Activated CD4-positive, alpha-beta T cell treated with anti-CD3 and anti-CD28 coated beads, Interleukin-2, Interleukin-6, amounts not matched to agents 100 ng/mL and 50 ng/mL, durations not matched to agents 16 hours and 8 hours (primary cell): ENCODE measurements around the gene RESP18.
"Not testable (repeated sequence)": the region's sequence is repeated elsewhere in the genome, so short reads cannot be mapped to it uniquely, and the experiment has no call there.

Experiments used
- DNase-seq: peaks from one replicate; pipeline ENCODE4 v3.0.0-alpha.2; 2020

Gene RESP18

DNA sequence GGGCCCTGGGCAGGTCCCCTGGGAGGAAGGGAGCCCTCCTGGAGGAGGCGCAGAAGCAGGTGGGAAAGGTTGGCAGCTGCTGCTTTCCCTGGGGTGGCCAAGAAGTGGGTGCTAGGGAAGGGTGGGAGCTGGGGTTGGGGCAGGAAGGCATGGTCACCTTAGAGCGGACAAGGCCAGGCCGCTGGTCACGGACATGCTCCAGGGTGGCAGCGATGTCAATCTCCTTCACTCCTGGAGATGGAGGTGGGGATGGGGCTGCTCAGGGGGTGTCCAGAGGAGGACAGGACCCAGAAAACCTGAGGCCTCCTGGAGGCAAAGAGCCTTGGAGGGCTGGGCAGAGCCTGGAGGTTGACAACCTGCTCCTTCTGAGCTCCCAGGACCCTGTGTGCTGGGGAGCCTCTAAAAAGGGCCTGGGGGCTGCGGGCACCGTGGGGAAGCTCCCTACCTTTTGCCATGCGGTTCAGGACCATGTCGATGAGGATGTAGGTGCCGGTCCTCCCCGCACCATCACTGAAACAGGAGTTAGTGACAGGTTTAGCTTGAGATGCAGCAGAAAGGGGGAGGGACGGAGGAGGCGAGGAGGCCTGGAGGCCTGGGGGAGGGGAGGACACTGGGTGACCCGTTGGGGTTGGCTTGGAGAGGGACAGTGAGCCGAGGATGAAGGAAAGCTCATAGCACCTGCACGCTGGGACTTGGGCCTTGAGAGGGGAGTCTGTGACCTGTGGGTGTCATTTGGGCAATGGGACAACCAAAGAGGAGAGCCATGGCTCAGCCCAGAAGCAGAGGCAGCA lies 42.0 kb downstream of the RESP18 start:
- no peak for DNase-seq

DNA sequence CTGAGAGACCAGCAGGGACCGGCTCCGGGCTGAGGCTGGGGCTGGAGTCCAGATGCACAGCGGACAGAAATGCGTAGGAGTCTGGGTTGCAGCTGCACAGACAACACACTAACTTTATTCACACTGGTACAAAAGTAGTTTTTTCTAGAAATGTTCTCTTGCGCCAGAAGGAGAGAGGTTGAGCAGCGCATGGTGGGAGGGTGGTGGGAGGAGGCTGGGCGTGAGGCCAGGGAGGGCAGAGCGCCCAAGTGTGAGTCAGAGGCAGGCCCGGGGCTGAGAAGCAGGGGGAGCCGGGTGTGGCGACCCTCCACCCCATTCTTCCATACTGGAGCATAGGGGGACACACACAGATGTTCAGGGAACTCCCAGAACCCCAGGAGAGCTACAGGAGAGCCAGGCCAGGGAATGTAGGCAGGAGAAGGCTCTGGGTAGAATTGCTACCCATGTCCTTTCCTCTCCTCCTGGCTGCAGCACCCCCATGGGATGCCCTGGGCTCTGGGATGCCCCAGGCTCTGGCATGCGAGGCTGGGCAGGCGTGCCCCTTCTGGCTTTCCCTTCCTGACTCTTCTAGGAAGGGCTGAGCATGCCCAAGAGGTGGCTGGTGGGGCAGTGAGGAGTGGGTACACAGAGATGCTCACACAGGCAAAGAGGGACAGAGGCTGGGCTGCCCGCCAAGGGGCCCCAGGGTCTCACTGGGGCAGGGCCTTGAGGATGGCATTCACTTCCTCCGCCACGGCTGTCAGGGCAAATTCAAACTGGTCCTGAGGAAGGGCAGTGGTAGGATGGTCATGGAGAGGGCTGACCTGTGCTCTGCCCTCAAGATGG lies 42.8 kb downstream of the RESP18 start:
- no peak for DNase-seq

DNA sequence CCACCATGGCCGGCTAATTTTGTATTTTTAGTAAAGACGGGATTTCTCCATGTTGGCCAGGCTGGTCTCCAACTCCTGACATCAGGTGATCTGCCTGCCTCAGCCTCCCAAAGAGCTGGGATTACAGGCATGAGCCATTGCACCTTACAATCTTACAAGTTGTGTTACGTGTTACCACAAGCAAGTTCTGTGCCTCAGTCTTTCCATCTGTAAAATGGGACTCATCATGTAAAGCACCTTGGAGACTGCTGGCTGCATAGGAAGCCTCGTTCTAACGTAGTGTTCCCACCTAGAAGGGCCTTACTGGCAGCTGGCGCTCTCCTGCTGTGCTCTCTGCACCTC lies 43.4 kb downstream of the RESP18 start:
- DNase-seq = no peak

DNA sequence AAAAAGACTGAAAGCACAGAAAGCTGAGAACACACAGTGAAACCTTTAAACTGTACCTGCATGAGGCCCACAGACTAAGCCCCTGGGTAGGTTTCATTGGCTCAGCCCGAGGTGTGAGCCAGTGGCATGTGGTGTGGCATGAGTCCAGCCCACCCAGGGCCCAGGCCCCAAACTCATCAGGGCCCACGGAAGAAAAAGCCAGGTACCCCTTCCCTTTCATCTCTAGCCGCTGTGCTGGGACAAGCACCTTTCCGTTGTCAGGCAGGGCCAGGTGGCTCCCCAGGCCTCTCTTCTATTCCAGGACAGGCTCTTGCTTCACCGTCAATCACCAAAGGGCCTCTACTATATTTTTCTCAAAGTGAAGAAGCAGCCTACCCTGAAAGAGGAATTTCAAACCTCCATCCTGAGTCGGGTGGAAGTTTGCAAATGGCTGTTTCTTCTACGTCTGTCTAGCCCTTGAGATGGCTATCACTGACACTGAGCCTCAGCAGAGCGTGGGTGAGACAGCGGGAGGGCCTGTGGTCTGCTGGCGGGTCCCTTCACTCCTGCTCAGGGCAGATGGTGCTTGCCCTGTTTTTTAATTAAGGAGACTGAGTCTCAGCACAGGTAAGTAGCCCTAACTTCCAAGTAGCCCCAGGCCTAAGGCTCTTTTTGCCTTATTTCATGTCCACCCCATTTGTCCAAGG lies 44.8 kb downstream of the RESP18 start:
- no peak for DNase-seq

DNA sequence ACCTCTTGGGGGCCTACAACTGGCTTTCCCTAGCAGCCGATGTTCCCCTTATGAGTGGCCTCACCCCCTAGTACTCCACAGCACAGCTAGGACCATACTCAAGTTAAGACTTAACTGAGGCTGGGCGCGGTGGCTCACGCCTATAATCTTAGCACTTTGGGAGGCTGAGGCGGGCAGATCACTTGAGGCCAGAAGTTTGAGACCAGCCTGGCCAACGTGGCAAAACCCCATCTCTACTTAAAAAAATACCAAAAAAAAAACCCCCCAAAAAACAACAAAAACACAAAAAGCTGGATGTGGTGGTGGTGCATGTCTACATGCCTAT lies 45.5 kb downstream of the RESP18 start:
- DNase-seq = not testable (repeated sequence)

DNA sequence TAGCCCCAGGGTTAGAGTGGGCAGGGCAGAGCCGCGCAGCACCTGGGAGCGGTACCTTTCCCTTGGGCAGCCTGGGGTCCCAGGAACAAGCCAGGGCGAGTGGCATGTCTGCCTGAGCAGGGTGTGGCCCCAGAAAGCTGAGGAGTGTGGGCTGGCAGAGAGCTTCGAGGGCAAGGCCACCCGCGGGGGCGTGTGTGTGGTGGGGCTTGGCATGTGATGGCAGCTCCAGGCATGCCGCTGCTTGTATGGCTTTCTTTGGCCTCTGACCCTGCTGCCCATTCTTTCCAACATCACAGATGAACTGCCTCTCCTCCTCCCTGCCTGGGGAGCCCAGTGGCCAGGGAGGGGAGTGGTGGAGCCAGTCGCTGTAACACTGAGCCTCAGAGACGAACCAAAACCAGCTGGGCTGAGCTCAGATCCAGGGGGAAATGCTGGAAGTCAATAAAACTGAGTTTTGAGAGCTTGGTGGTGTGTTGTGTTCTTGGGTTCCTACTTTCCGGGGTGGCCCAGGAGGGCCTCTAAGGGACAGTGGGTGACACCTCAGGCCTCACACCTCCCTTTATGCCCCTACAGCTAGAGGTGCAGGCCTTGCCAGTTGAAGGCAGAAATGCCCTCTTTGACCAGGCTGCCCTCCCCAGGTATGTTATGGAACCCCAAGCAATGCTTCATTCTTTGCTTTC lies 46.0 kb downstream of the RESP18 start:
- no peak for DNase-seq

DNA sequence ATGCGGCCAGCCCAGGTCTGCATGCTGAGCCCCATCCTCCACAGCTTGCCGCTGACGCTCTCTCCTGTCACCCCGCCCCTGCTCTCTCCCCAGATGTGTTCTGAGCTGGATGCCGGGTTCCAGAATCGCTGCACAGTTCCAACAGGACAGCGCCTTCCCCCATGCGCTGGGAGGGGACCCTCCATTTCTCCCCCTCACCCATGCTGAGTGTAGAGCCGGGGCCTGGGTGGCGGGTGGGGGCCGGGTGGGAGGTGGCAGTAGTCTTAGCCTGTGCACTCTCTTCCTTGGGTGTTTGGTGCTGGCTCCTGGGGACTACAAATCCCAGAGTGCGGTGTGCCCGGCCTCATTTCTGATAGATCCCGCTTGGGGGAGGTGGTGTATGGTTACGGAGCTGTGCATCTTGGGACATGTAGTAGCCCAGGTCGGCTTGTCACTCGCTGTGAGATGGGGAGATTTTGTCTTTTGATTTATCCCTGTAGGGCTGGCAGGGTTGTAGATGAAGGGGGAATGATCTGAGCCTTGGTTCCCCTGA lies 46.6 kb downstream of the RESP18 start:
- DNase-seq = no peak

DNA sequence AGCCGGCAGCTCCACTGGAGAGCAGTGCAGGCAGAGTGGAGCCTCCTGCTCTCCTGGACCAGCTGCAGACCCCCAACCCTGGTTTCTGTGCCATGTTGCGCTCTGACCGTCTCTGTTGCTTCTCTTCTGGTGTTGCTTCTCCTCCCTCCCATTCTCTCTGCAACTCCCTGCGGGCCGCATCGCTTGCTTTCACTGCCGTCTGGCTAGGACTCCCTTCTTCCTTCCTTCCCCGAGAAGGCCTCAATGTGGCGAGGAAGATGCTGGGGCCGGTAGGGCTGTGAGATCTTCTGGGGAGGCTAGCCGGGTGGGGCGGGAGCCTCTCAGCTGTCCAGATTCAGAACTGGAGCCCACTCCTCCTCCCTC lies 47.2 kb downstream of the RESP18 start:
- no peak for DNase-seq

DNA sequence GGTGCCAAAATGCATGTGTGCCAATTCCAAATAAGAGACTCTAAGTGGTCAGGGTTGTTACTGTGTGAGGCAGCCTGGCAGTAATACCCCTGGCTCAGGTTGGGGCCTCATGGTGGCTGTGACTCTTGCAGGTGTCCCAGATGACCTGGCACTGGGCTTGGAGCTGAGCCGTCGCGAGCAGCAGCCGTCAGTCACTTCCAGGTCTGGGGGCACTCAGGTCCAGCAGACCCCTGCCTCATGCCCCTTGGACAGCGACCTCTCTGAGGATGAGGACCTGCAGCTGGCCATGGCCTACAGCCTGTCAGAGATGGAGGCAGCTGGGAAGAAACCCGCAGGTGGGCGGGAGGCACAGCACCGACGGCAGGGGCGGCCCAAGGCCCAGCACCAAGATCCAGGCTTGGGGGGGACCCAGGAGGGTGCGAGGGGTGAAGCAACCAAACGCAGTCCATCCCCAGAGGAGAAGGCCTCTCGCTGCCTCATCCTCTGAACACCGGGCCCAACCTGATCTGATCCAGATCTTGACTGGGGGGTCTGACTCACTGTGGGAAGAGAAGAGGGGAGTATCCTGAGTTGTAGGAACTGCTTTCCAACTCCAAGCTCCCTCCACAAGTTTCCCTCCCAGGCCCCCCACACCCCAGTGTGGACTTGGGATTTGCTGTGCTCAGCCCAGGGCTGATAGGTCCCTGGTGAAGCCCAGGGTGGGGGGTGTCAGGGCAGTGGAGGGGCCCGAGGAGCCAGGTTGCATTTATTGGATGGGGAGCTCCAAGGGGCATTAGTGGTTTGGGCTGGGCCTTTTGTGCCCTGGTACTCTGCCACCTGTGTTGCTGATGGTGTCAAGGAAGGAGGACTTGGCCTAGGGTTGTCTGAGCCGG lies 47.8 kb downstream of the RESP18 start:
- no peak for DNase-seq

DNA sequence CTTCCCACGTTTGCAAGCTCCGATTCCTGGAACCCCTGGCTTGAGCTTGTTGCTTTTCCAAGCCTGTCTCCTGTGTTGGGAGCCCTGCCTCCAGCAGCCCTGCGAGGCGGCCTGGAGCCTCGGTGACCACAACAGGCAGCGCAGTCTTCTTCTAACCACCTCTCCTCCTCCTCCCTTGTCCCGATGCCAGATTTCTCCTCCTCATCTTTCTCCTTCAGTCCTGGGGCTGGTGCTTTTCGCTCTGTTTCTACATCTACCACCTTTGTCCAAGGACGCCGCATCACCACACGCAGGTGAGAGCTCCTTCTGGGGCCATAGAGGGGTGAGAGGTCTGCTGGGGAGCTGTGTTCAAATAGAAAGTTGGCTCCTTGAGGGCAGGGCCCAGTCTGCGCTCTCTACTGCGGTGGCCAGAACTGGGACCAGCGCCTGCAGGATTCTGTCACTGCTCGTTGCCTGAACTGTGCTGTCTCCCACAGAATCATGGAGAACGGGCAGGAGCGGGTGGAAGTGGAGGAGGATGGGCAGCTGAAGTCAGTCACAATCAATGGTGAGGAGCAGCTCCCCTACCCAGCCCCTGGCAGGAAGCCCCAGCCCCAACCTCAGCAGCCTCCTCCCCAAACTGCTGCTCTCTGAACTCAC lies 49.5 kb downstream of the RESP18 start:
- DNase-seq = no peak

DNA sequence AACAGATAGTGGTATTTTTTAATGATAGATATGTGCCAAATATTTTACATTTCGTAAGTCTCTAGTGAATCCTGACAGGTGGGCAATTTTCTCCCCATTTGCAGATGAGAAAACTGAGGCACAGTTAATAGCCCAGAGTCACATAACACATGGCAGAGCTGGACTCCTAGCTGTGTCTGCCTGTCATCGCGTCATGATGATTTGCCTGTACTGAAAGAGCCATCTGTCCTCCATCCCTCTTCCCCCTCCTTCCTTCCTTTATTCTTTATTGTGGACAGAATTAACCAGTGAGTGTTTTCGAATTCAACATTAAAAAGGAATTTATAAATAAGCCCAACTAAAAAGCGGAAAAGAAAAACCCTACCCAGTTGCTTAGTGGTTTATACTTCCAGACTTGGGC lies 50.2 kb downstream of the RESP18 start:
- DNase-seq = no peak

DNA sequence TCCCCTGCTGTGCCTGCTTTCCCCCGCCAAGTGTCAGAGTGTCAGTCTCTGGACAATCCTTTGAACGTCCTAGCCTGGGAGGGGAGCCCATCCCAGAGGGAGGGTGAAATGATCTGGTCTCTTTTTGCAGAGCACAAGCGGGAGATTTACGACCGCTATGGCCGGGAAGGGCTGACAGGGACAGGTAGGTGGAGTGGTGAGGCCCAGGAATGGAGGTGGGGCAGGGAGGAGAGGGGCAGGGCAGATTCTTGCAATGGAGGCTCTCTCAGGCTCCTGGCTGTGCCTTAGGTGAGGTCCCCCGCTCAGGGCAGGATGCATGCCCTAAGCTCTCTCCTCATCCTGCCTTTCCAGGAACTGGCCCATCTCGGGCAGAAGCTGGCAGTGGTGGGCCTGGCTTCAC lies 51.0 kb downstream of the RESP18 start:
- no peak for DNase-seq

DNA sequence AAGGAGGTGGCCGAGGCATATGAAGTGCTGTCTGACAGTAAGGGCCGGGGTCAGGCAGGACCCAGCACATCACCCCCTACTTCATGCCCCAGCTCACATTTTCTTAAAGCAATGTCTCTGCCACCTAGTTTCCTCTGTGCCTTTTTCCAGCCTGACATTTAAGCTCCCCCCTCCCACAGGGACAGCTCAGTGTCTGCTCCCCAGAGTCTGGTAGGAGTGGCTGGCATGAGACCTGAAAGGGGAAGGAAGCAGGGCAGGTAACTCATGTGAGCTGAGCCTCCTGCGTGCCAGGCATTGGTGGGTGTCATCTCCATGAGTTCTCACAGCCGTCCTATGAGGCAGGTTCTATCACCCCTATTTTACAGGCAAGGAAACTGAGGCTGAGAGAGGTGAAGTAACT lies 51.9 kb downstream of the RESP18 start:
- DNase-seq = no peak

DNA sequence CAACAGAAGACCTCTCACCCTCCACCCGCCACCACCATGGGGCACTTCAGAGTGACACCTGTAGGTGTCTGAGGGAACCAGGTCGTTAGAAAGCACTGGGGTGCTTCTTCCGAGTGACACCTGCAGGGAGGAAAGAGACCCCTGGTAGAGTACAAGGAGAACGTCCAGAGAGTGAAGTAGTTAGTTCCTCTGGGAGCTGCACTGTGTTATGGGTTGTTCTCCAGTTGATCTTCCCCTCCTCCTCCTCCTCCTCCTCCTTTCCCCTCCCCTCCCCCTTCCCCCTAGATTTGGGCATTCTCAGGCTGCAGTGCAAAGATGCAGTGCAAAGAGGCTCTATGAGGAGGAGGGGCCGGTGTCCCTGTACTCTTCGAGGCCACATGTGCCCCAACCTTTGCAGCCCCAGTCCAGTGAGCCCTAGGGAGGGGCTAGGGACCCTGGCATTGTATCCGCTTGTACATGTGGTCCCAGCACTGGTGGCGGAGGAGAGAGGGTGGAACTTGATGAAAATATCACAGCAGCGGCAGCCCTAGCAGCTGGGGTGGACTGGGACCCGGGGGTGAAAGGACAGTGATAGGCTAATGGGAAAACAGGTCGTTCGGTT lies 52.5 kb downstream of the RESP18 start:
- DNase-seq = no peak

DNA sequence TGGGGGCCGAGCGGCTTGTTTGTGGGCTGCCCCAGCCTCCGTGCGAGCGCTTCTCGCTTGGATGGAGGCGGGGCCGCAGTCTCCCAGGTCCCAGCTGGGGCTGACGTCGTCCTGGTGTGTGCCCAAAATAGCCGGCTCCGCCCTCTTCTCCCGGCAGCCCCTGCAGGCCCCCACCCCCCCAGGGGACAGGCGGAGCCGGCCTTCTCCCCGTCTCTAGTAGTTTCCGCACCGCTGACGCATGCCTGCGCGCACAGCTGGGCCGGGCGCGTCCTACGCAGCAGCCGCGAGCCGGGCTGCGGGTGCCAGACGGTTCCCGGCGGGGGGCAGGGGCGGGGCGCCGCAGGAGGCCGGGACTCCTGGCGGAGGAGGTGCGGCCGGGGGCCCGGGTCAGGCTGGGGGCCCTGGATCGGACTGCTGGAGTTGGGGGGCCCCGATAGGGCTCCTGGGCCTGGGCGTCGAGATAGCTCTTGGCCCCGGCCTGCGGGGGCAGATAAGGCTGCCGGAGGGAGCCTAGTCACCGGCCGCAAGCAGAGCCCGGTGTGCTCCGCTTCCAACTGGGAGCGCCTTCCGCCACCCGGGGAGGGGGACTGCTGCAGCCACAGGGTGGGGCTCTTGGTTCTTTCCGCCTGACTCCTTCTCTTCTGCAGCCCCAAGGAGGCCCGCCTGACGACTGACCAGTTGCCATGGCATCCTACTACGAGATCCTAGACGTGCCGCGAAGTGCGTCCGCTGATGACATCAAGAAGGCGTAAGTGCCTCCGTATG lies 53.2 kb downstream of the RESP18 start, which contains the start of gene DNAJB2:
Gene DNAJB2 (plus strand): TSS at position 216 of the 765 bp plus-strand sequence. CDS start 468 bp downstream, at position 684.
- DNase-seq = peak; percentile 99

DNA sequence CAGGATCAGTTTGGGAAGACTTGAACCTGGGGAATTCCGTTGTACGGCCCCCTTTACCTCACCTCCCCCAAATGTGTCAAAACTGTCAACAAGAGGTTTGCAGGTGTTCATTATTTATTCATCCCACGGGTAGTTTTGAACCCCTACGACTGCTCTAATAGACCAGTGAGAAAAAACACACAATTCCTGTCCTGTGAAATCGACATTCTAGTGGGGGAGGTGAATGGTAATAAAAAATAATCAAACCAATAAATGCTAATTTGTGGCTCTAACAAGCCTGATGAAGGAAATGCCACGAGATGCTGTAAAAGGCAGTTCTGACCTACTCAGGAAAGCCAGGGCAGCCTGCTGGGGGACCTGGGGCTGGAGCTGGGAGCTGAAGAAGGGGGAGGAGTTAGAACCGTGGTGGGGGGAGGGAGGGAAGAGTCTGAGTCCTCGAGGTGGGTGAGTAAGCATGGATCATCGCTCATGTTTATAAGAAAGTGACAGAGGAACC lies 53.8 kb downstream of the RESP18 start:
- DNase-seq = no peak

DNA sequence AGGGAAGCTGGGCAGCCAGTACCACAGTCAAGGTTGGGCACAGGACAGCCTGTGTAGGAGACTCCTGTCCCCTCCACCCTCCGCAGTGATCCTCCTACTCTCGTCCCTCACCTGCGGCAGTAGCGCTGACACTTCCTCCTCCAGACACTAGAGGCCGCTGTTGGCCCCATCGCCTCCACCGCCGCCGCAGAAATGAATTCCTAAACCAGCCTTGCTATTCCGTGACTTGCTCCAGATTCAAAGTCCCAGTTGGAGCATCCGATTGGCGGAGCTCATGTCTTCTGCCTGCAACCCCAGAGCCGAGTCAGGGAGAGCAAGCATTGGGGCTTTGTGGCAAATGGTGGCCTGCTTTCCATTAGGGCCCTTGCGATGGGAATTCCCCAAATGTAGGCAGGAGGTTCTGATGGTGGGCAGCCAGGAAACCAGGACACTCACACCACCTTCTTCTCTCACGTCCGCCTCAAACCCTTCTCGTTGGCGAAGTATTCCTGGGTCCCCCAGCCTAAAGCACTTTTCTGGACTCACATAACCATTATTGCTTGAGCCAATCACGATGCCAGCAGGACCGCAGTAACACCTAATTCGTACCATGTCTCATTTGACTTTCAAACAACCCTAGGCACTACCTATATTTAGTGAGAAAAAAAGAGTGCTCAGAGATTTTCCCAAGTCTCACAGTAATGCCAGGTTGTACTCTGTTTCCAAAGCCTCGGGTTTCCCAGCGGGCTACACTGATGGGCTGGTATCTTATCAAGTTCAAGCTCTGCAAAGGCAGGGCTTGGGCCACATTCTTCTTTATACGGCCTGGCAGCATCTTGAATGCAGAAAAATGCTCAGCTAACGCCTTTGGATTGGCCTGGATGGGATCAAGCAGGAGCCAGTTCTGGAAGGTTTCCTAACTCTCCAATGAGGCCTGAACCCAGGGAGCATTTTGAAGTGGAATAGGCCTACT lies 54.6 kb downstream of the RESP18 start:
- DNase-seq = peak; percentile 83
